C4-2B (cell line): ENCODE measurements around the gene SGPL1.

Experiments
- ZFX ChIP-seq: fragments of 450-650 bp; IDR thresholded peaks from 2 replicates; pipeline ENCODE4 v1.6.1; 2017
- TF ChIP-seq, protein P1 (sequence below): fragments of 450-650 bp; conservative IDR thresholded peaks from 2 replicates; pipeline ENCODE4 v1.5.1; 2017; ENCODE audit warnings: mild to moderate bottlenecking

DNA sequence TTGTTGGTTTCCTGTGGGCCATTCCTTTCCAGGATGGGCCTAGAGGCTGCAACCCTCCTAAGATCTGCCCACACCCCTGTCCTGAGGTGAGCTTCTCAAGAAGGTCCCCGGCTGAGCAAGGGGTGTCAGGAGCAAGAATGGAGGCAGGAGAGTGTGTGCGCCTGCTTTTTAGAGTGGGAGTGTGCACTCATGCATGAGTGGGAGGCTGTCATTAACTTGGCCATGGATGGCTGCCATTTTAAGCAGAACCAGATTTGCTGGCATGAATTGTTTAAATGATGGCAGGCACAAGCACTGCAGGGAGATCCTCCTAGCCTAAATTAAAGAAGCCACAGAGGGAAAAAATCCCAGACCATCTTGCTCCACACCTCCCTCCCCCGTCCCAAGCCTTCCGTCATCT, 2.9 kb upstream of the SGPL1 start:
- TF ChIP-seq, protein P1, sequence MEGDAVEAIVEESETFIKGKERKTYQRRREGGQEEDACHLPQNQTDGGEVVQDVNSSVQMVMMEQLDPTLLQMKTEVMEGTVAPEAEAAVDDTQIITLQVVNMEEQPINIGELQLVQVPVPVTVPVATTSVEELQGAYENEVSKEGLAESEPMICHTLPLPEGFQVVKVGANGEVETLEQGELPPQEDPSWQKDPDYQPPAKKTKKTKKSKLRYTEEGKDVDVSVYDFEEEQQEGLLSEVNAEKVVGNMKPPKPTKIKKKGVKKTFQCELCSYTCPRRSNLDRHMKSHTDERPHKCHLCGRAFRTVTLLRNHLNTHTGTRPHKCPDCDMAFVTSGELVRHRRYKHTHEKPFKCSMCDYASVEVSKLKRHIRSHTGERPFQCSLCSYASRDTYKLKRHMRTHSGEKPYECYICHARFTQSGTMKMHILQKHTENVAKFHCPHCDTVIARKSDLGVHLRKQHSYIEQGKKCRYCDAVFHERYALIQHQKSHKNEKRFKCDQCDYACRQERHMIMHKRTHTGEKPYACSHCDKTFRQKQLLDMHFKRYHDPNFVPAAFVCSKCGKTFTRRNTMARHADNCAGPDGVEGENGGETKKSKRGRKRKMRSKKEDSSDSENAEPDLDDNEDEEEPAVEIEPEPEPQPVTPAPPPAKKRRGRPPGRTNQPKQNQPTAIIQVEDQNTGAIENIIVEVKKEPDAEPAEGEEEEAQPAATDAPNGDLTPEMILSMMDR, result no peak
- TF ChIP-seq ZFX, result no peak
